OCI-LY7 (cell line): ENCODE data around the gene ADGRG3. TPM values are rescaled to one million over a fixed set of nuclear protein-coding genes. Genes with fewer than 3 reads are reported as not detected.

Experiments
- BruUV-seq: library from RNA; stranded (reverse); fragments of 400-500 nt; replicated peaks from 2 replicates; lab custom pipeline; 2021; lab: Mats Ljungman, UMichigan
- CTCF ChIA-PET: fragments of 300-600 bp; sonication (Branson Sonifier 250); formaldehyde crosslinking; loops from one replicate; lab custom pipeline; 2022; ENCODE audit warnings: antibody characterized with exemption; ENCODE audit not compliant: unreplicated experiment; lab: Charles Lee
- POLR2A ChIA-PET: fragments of 300-600 bp; sonication (Branson Sonifier 250); formaldehyde crosslinking; loops from one replicate; lab custom pipeline; 2022; ENCODE audit warnings: antibody characterized with exemption; lab: Charles Lee
- DNase-seq: peaks from one replicate; pipeline ENCODE4 v3.0.0-alpha.2; 2015; ENCODE audit warnings: low spot score
- H2AFZ ChIP-seq: fragments of 200-600 bp; sonication (generic), shearing (Covaris generic); 2 replicates; pipeline ENCODE4 v1.6.1; 2014; ENCODE audit warnings: mild to moderate bottlenecking, antibody characterized with exemption, low read length, moderate library complexity
- H3K27ac ChIP-seq: fragments of 200-600 bp; sonication (generic); 2 replicates; pipeline ENCODE4 v1.5.1; 2014; ENCODE audit warnings: mixed run types, low read depth, mild to moderate bottlenecking, moderate library complexity, low read length, inconsistent platforms; ENCODE audit not compliant: poor library complexity, severe bottlenecking
- H3K36me3 ChIP-seq: fragments of 200-600 bp; sonication (generic); 2 replicates; pipeline ENCODE4 v1.6.1; 2014; ENCODE audit warnings: mild to moderate bottlenecking, antibody characterized with exemption, low read length, moderate library complexity, mixed read lengths; ENCODE audit not compliant: insufficient read depth
- H3K4me1 ChIP-seq: fragments of 200-600 bp; sonication (generic); 2 replicates; pipeline ENCODE4 v1.5.1; 2014; ENCODE audit warnings: mild to moderate bottlenecking, low read length; ENCODE audit not compliant: insufficient read depth, poor library complexity, severe bottlenecking
- H3K4me2 ChIP-seq: fragments of 200-600 bp; sonication (generic); 2 replicates; pipeline ENCODE4 v1.6.1; 2014; ENCODE audit warnings: mild to moderate bottlenecking, low read length
- H3K4me3 ChIP-seq: fragments of 200-600 bp; sonication (generic); 2 replicates; pipeline ENCODE4 v1.5.1; 2014; ENCODE audit warnings: mild to moderate bottlenecking, low read depth, low read length; ENCODE audit not compliant: poor library complexity, severe bottlenecking
- H3K79me2 ChIP-seq: fragments of 200-600 bp; sonication (generic); 2 replicates; pipeline ENCODE4 v1.6.1; 2016; ENCODE audit warnings: low read depth, mild to moderate bottlenecking, low read length, moderate library complexity, mixed read lengths; ENCODE audit not compliant: insufficient read depth
- H3K9me2 ChIP-seq: fragments of 200-600 bp; sonication (generic); 2 replicates; pipeline ENCODE4 v1.6.1; 2016; ENCODE audit warnings: mild to moderate bottlenecking, low read length, mixed read lengths; ENCODE audit not compliant: insufficient read depth
- H3K9me3 ChIP-seq: fragments of 200-600 bp; sonication (generic); 2 replicates; pipeline ENCODE4 v1.6.1; 2014; ENCODE audit warnings: mild to moderate bottlenecking, mixed run types, low read length, mixed read lengths
- H4K20me1 ChIP-seq: fragments of 200-600 bp; sonication (generic); 2 replicates; pipeline ENCODE4 v1.6.1; 2014; ENCODE audit warnings: mild to moderate bottlenecking, antibody characterized with exemption, low read length, moderate library complexity, mixed read lengths; ENCODE audit not compliant: insufficient read depth
- EZH2phosphoT487 ChIP-seq: fragments of 200-600 bp; sonication (generic); IDR thresholded peaks from 2 replicates; pipeline ENCODE4 v1.6.1; 2018; ENCODE audit warnings: low read depth, borderline replicate concordance, mild to moderate bottlenecking, mixed run types, antibody characterized with exemption, low read length, moderate library complexity, mixed read lengths
- intact Hi-C: fragments of 100-400 bp; cut with micrococcal nuclease; formaldehyde crosslinking; loops from one replicate; pipeline ENCODE4 v1.10.0; 2022; ENCODE audit not compliant: unreplicated experiment
- total RNA-seq, 2 experiments: library from RNA; depleted of rRNA in 1 of 2; stranded (reverse); fragments of >200 nt in 1 of 2; shearing (Covaris generic) in 1 of 2; gene quantifications; 2 replicates each; pipeline ENCODE4 v1.2.3, GENCODE V29; 2014 to 2022
- TF ChIP-seq, protein P1 (sequence below): fragments of 200-600 bp; sonication (generic); conservative IDR thresholded peaks from 2 replicates; pipeline ENCODE4 v1.5.1; 2014; ENCODE audit warnings: mild to moderate bottlenecking, antibody characterized with exemption, low read length, moderate library complexity, mixed read lengths

The ADGRG3 gene
- total RNA-seq, 2 experiments from 2014 or later, result not detected

DNA sequence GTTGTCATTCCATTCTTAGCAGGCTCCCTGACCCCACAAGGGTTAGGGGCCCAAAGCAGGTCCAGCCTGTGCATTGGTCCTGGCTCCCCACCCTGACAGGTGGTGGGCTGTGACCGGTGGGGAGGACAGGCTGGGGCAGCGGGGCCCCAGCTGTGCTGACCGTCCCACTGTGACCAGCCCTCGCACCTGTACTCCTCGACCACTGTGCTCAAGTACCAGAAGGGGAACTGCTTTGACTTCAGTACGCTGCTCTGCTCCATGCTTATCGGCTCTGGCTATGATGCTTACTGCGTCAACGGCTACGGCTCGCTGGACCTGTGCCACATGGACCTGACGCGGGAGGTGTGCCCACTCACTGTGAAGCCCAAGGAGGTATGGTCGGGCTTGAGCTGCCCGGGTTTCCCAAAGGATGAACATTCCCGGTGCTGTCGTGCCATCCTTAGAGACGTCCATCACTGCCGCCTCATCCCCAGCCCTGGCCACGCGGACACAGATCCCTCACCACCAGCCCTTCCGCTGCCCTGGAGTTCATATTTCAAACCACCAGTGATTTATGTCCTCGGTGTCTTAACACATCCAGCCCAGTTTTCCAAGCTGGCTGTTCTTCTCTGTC is 33.8 kb downstream of the ADGRG3 start:
- TF ChIP-seq, protein P1, sequence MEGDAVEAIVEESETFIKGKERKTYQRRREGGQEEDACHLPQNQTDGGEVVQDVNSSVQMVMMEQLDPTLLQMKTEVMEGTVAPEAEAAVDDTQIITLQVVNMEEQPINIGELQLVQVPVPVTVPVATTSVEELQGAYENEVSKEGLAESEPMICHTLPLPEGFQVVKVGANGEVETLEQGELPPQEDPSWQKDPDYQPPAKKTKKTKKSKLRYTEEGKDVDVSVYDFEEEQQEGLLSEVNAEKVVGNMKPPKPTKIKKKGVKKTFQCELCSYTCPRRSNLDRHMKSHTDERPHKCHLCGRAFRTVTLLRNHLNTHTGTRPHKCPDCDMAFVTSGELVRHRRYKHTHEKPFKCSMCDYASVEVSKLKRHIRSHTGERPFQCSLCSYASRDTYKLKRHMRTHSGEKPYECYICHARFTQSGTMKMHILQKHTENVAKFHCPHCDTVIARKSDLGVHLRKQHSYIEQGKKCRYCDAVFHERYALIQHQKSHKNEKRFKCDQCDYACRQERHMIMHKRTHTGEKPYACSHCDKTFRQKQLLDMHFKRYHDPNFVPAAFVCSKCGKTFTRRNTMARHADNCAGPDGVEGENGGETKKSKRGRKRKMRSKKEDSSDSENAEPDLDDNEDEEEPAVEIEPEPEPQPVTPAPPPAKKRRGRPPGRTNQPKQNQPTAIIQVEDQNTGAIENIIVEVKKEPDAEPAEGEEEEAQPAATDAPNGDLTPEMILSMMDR, result no peak
- TF ChIP-seq EZH2phosphoT487, result no peak
- H3K9me2 ChIP-seq, result no peaks in the 10 kb centered on the region
- H3K36me3 ChIP-seq, result no peaks in the 10 kb centered on the region
- H3K4me1 ChIP-seq, result no peaks in the 10 kb centered on the region
- no peak overlapping the region for H3K4me2 ChIP-seq
- CTCF ChIA-PET, result no interaction called here
- no peaks in the 10 kb centered on the region for H4K20me1 ChIP-seq
- intact Hi-C loops, result no loop called here
- H3K79me2 ChIP-seq, result no peaks in the 10 kb centered on the region
- DNase-seq, result no peak
- H3K4me3 ChIP-seq, result no peak overlapping the region
- BruUV-seq, result no TSS peak
- POLR2A ChIA-PET, result no interaction called here
- no peak overlapping the region for H2AFZ ChIP-seq
- no peak overlapping the region for H3K27ac ChIP-seq
- no peaks in the 10 kb centered on the region for H3K9me3 ChIP-seq

DNA sequence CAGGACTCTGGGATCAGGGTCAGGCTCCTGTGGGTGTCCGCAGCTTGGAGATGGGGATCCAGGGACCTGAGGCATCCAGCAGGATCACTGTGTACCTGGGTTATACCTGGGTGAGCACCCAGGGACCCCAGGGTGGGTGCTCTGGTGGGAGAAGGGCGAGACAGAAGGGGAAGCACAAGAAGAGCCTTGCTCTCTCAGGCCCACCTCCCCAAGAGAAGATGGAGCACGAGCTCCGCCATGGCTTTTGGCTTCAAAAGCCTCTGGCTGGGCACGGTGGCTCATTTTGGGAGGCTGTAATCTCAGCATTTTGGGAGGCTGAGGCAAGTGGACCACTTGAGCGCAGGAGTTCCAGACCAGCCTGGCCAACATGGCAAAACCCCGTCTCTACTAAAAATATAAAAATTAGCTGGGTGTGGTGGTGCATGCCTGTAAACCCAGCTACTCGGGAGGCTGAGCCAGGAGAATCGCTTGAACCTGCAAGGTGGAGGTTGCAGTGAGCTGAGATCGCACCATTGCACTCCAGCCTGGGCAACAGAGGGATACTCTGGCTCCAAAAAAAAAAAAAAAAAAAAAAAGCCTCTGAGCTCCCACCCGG is 35.4 kb downstream of the ADGRG3 start:
- H3K79me2 ChIP-seq, result no peaks in the 10 kb centered on the region
- intact Hi-C loops, result no loop called here
- no peaks in the 10 kb centered on the region for H3K36me3 ChIP-seq
- no peaks in the 10 kb centered on the region for H3K4me1 ChIP-seq
- H2AFZ ChIP-seq, result no peak overlapping the region
- H3K27ac ChIP-seq, result no peak overlapping the region
- no peak for DNase-seq
- no peaks in the 10 kb centered on the region for H3K9me3 ChIP-seq
- no peaks in the 10 kb centered on the region for H4K20me1 ChIP-seq
- H3K4me2 ChIP-seq, result no peak overlapping the region
- ChIA-PET POLR2A (no interaction called here), CTCF (no interaction called here)
- H3K4me3 ChIP-seq, result no peak overlapping the region
- no TSS peak for BruUV-seq
- TF ChIP-seq EZH2phosphoT487, result no peak
- TF ChIP-seq, protein P1, result no peak
- H3K9me2 ChIP-seq, result no peaks in the 10 kb centered on the region
